HepG2 (cell line): ENCODE measurements around the gene FNDC3B. TPM values are rescaled to one million over a fixed set of nuclear protein-coding genes. Genes with fewer than 3 reads are reported as not detected.
A peak's percentile ranks its signal among the peaks of the same experiment; 100 is the strongest.

Source experiments
- DBP ChIP-seq: sonication (generic); formaldehyde crosslinking; IDR thresholded peaks from 2 replicates; pipeline ENCODE4 v1.4.0; 2020; ENCODE audit warnings: missing genetic modification reagents; ENCODE audit errors: not compliant biosample characterization
- GRHL1 ChIP-seq: sonication (generic); formaldehyde crosslinking; conservative IDR thresholded peaks from 2 replicates; pipeline ENCODE4 v1.8.0; 2022; ENCODE audit warnings: missing genetic modification reagents
- POLR2AphosphoS5 ChIP-seq: IDR thresholded peaks from 2 replicates; pipeline ENCODE4 v1.6.1; 2012; ENCODE audit warnings: low read depth, low read length
- PRDM15 ChIP-seq: sonication (generic); formaldehyde crosslinking; IDR thresholded peaks from 2 replicates; pipeline ENCODE4 v1.4.0; 2020; ENCODE audit warnings: missing genetic modification reagents
- RERE ChIP-seq: IDR thresholded peaks from 2 replicates; pipeline ENCODE4 v1.6.1; 2016; ENCODE audit warnings: low read depth, missing genetic modification reagents, missing compliant biosample characterization
- SALL1 ChIP-seq: sonication (generic); formaldehyde crosslinking; IDR thresholded peaks from 2 replicates; pipeline ENCODE4 v1.8.0; 2022; ENCODE audit warnings: mild to moderate bottlenecking, missing genetic modification reagents
- SMC3 ChIP-seq: IDR thresholded peaks from 2 replicates; pipeline ENCODE4 v1.6.1; 2011; ENCODE audit warnings: low read length, improper control_type of control experiment
- TBP ChIP-seq: sonication (generic); formaldehyde crosslinking; IDR thresholded peaks from 2 replicates; pipeline ENCODE4 v1.5.0; 2020; ENCODE audit warnings: missing genetic modification reagents
- ZKSCAN5 ChIP-seq: sonication (generic); formaldehyde crosslinking; IDR thresholded peaks from 2 replicates; pipeline ENCODE4 v1.5.1; 2020; ENCODE audit warnings: mild to moderate bottlenecking, missing genetic modification reagents
- ZMAT3 ChIP-seq: sonication (generic); formaldehyde crosslinking; conservative IDR thresholded peaks from 2 replicates; pipeline ENCODE4 v1.7.0; 2021; ENCODE audit warnings: missing genetic modification reagents
- ZNF17 ChIP-seq: sonication (generic); formaldehyde crosslinking; IDR thresholded peaks from 2 replicates; pipeline ENCODE4 v1.5.0; 2020; ENCODE audit warnings: mild to moderate bottlenecking, missing genetic modification reagents
- ZNF558 ChIP-seq: sonication (generic); formaldehyde crosslinking; IDR thresholded peaks from 2 replicates; pipeline ENCODE4 v1.9.0; 2022; ENCODE audit warnings: mild to moderate bottlenecking, missing genetic modification reagents, borderline replicate concordance
- ZNF619 ChIP-seq: sonication (generic); formaldehyde crosslinking; IDR thresholded peaks from 2 replicates; pipeline ENCODE4 v1.4.0; 2020; ENCODE audit warnings: mild to moderate bottlenecking, missing genetic modification reagents
- ZNF784 ChIP-seq: sonication (generic); formaldehyde crosslinking; IDR thresholded peaks from 2 replicates; pipeline ENCODE4 v1.5.1; 2020; ENCODE audit warnings: missing genetic modification reagents, mild to moderate bottlenecking, borderline replicate concordance
- polyA plus RNA-seq, 8 experiments: library from polyadenylated mRNA; depleted of rRNA in 3 of 8; stranded (reverse) in 7 of 8; unstranded in 1 of 8; fragments of >200 nt; fragmentation: Illumina TruSeq in 4 of 8; extraction: Trizol in 4 of 8; gene quantifications; 2 replicates each; pipeline versions ENCODE4 v1.2.1 to v1.2.3, GENCODE V29; 2011 to 2016; ENCODE audit warnings: low read depth in 4 of 8, missing spikeins in 1 of 8, mixed read lengths in 1 of 8; ENCODE audit not compliant: insufficient read depth in 1 of 8
- total RNA-seq, 5 experiments: library from RNA; depleted of rRNA; stranded (reverse); fragments of >200 nt; fragmentation: Illumina TruSeq; extraction: Trizol; gene quantifications; 2 replicates each; pipeline ENCODE4 v1.2.3, GENCODE V29; 2016; ENCODE audit warnings: low read depth in 1 of 5
- TF ChIP-seq, protein P1 (sequence below): IDR thresholded peaks from 2 replicates; pipeline ENCODE4 v1.6.1; 2016; ENCODE audit warnings: missing biosample characterization, missing genetic modification reagents, low read depth

Gene FNDC3B
- total and polyA plus RNA-seq, 2 of the 13 experiments (the other 11 are each of a cell fraction or from before 2014, with no cell fraction given), result 74.8 to 103 TPM

DNA sequence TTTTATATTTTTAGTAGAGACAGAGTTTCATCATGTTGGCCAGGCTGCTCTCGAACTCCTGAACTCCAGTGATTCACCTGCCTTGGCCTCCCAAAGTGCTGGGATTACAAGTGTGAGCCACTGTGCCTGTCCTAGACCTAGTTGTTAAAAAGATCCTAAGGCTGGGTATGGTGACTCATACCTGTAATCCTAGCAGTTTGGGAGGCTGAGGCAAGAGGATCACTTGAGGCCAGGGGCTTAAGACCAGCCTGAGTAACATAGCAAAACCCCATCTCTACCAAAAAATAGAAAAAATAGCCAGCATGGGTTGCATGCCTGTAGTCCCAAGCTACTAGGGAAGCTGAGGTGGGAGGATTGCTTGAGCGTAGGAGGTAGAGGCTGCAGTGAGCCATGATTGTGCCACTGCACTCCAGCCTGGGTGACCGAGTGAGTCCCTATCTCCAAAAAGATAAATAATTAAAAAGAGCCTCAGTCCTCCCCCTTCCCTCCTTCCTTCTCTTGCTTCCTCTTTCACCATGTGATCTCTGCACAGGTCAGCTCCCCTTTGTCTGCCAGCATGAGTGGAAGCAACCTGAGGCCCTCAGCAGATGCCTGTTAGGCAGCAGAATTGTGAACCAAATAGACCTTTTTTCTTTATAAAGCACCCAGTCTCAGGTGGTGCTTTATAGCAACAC lies 9.8 kb upstream of the FNDC3B start (continued):
- TF ChIP-seq GRHL1 (CRISPR knock-in tag), result no peak
- TF ChIP-seq ZKSCAN5 (CRISPR knock-in tag), result no peak
- no peak for TF ChIP-seq RERE (CRISPR knock-in tag)
- no peak for TF ChIP-seq DBP (CRISPR knock-in tag)
- TF ChIP-seq ZNF619 (CRISPR knock-in tag), result no peak
- TF ChIP-seq ZNF558 (CRISPR knock-in tag), result no peak
- no peak for TF ChIP-seq SMC3
- no peak for TF ChIP-seq TBP (CRISPR knock-in tag)
- TF ChIP-seq, protein P1, sequence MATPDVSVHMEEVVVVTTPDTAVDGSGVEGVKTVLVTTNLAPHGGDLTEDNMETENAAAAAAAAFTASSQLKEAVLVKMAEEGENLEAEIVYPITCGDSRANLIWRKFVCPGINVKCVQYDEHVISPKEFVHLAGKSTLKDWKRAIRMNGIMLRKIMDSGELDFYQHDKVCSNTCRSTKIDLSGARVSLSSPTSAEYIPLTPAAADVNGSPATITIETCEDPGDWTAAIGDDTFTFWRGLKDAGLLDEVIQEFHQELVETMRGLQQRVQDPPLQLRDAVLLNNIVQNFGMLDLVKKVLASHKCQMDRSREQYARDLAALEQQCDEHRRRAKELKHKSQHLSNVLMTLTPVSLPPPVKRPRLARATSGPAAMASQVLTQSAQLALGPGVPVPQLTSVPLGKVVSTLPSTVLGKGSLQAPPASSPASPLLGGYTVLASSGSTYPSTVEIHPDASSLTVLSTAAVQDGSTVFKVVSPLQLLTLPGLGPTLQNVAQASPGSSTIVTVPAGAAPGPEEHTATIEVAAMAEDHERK (CRISPR knock-in tag), result no peak
- no peak for TF ChIP-seq POLR2AphosphoS5
- no peak for TF ChIP-seq ZMAT3 (CRISPR knock-in tag)
- peak; percentile 22; the same call in 1 of the 2 replicates for TF ChIP-seq SALL1
- no peak for TF ChIP-seq ZNF784 (CRISPR knock-in tag)
- no peak for TF ChIP-seq PRDM15
- TF ChIP-seq ZNF17, result no peak
